Fibroblast of the aortic adventitia (primary cell): ENCODE data around the gene IRF2. TPM values are rescaled to one million over a fixed set of nuclear protein-coding genes. Genes with fewer than 3 reads are reported as not detected.
"Not testable (repeated sequence)": the region's sequence is repeated elsewhere in the genome, so short reads cannot be mapped to it uniquely, and the experiment has no call there.

Experiments
- DNase-seq: peaks from one replicate; pipeline ENCODE4 v3.0.0-alpha.2; 2010; ENCODE audit warnings: low read depth
- H3K4me3 ChIP-seq: 2 replicates; pipeline ENCODE4 v1.5.1; 2011; ENCODE audit warnings: low read depth, mild to moderate bottlenecking, control low read depth, low read length, moderate library complexity
- CTCF ChIP-seq: IDR thresholded peaks from 2 replicates; pipeline ENCODE4 v1.5.1; 2011; ENCODE audit warnings: mild to moderate bottlenecking, low read length, control low read depth, inconsistent platforms; ENCODE audit not compliant: insufficient read depth
- total RNA-seq: library from RNA; depleted of rRNA; stranded (reverse); fragments of >200 nt; gene quantifications from 2 replicates; pipeline ENCODE4 v1.2.3, GENCODE V29; 2012; ENCODE audit warnings: low replicate concordance

Gene IRF2
- total RNA-seq, 1 donor, result 35.2 TPM

GRCh38 chr4:184345573-184345922 lies 128.8 kb downstream of the IRF2 start:
- no peak overlapping the region for H3K4me3 ChIP-seq
- TF ChIP-seq CTCF, result no peak
- DNase-seq, result no peak

DNA sequence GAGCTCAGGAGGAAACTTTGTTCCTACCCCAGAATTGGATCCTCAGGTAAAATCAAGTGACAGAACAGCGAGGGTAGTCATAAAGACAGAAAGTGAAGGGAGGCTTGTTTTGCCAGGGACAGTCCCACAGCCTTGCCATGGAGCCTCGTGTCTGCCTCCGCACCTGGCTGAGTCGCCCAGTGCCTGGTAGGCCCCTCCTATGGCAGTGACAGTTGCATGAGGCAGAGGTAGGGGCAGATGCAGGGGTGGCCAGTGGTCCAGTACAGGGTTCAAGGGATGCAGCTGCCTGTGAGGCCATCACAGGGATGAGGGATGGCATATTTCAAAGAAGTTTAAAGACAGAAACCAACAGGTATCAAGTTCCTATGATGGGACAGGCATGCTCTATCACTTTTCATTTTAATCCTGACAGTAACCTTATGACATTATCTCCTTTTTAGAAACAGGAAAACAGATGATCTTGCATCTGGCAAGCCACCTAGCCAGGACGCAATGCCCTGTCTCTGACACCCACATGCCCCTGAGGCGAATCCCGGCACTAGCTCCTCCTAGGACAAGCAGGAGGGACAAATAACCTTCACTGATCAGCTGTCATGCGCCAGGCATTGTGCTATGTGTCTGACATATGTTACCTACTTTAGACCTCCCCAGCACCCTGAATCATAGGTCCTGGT lies 129.3 kb downstream of the IRF2 start:
- no peak for DNase-seq
- H3K4me3 ChIP-seq, result no peak overlapping the region
- TF ChIP-seq CTCF, result no peak

DNA sequence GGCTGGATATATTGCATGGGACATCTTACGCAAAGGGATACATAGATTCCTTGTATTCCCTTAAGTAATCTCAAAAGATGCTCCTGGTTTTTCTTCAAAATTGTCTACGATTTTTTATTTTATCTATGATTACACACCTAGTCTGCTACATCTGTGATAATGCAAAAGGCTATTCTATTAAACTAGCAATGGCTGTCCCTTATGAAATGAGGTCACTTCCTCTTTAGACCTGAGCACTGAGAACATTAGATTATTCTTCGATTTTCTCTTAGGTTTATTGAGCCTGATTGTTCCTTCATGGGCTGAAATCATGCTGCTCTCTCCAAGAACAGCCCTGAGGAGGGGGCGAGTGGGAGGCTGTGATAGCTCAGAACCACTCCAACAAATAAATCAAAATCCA lies 129.9 kb downstream of the IRF2 start:
- TF ChIP-seq CTCF, result no peak
- H3K4me3 ChIP-seq, result no peak overlapping the region
- no peak for DNase-seq

GRCh38 chr4:184343502-184344177 lies 130.7 kb downstream of the IRF2 start:
- H3K4me3 ChIP-seq, result peak overlapping the region; percentile 89
- peak; percentile 79 for DNase-seq
- TF ChIP-seq CTCF, result no peak

DNA sequence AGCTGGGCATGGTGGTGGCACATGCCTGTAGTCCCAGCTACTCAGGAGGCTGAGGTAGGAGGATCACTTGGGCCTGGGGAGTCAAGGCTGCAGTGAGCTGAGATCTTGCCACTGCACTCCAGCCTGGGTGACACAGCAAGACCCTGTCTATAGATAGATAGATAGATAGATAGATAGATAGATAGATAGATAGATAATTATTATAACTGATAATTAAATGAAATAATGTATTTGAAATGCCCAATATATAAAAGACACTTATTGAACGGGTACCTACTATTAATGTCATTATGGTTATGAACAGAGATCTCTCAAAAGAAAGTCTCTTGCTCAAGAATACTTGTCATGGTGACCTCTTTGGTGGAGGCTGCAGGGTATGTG lies 131.5 kb downstream of the IRF2 start:
- DNase-seq, H3K4me3 ChIP-seq: not testable (repeated sequence)

DNA sequence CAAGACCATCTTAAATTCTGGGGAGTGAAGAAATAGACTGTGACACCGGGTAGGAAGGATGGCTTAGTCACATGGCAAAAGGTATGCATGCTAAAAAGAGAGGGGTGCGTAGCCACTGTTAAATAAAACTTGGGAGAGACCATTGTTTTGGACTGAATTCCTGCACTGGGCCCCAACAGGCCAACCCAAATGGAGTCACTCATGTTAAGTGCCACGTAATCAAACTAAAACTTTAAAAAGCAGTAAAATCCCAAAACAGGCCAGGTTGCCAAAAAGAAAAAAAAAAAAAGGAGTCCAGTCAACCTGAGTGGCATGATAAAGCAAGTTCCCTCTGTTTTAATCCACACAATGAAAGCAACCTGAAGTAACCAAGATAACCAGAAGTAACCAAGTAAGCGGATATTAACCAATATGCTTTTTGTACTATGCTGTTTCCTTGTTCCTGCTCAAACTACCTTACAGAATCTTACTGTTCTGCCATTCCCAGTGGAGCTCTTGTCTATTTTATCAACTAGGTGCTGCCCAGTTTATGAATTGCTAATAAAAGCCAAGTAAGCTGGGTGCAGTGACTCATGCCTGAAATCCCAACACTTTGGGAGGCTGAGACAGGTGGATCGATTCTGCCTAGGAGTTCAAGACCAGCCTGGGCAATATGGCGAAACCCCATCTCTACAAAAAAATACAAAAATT lies 132.0 kb downstream of the IRF2 start:
- no peak overlapping the region for H3K4me3 ChIP-seq
- no peak for TF ChIP-seq CTCF
- no peak for DNase-seq

- H3K4me3 ChIP-seq, result not testable (repeated sequence)
- DNase-seq, result peak; percentile 80
These were observed 134.8 kb downstream of the IRF2 start for GRCh38 chr4:184339398-184340193.
